H1 (cell line): ENCODE measurements around the gene AIF1. TPM values are rescaled to one million over a fixed set of nuclear protein-coding genes. Genes with fewer than 3 reads are reported as not detected.

Experiments
- CTCF ChIA-PET: fragments of 300-600 bp; sonication (Branson Sonifier 250); formaldehyde crosslinking; loops from one replicate; lab custom pipeline; 2021; ENCODE audit not compliant: partially characterized antibody; lab: Charles Lee
- POLR2A ChIA-PET: fragments of 300-600 bp; sonication (Branson Sonifier 250); formaldehyde crosslinking; loops from one replicate; lab custom pipeline; 2021; ENCODE audit warnings: inconsistent platforms; ENCODE audit not compliant: partially characterized antibody; lab: Charles Lee
- DNase-seq, 2 experiments: peaks; one replicate each; pipeline versions ENCODE4 v3.0.0 to v3.0.0-alpha.2; 2010 to 2022; ENCODE audit warnings: low spot score in 2 of 2, low read depth in 1 of 2, mixed read lengths in 1 of 2
- FAIRE-seq: peaks from 2 replicates; lab custom pipeline; 2011; peaks lifted over from hg19 to GRCh38; lab: Jason Lieb, UNC
- H2AFZ ChIP-seq: 2 replicates; pipeline ENCODE4 v1.8.1; 2012; ENCODE audit warnings: low read length, inconsistent platforms
- H2AK5ac ChIP-seq: 2 replicates; pipeline ENCODE4 v1.6.1; 2013; ENCODE audit warnings: low read depth, low read length
- H2BK120ac ChIP-seq: replicated peaks from 2 replicates; pipeline ENCODE3; 2013; ENCODE audit warnings: low read depth, low read length, inconsistent platforms
- H2BK12ac ChIP-seq: 2 replicates; pipeline ENCODE4 v1.6.1; 2013; ENCODE audit warnings: low read depth, low read length
- H2BK15ac ChIP-seq: 2 replicates; pipeline ENCODE4 v1.6.1; 2013; ENCODE audit warnings: low read length
- H2BK20ac ChIP-seq: 2 replicates; pipeline ENCODE4 v1.6.1; 2013; ENCODE audit warnings: low read length
- H2BK5ac ChIP-seq: 2 replicates; pipeline ENCODE4 v1.6.1; 2013; ENCODE audit warnings: low read depth, low read length
- H3K14ac ChIP-seq: 2 replicates; pipeline ENCODE4 v1.6.1; 2013; ENCODE audit warnings: inconsistent platforms; ENCODE audit not compliant: insufficient read length
- H3K18ac ChIP-seq: 2 replicates; pipeline ENCODE4 v1.6.1; 2013; ENCODE audit warnings: low read length; ENCODE audit errors: extremely low read depth
- H3K23ac ChIP-seq: 2 replicates; pipeline ENCODE4 v1.6.1; 2013; ENCODE audit warnings: inconsistent platforms; ENCODE audit not compliant: insufficient read length
- H3K23me2 ChIP-seq: 2 replicates; pipeline ENCODE4 v1.6.1; 2013; ENCODE audit warnings: low read depth, low read length
- H3K27ac ChIP-seq: 2 replicates; pipeline ENCODE4 v1.6.1; 2011; ENCODE audit warnings: low read depth, low read length, inconsistent platforms
- H3K27me3 ChIP-seq, 4 experiments: replicated peaks in 1 of 4; 1 replicate in 1 of 4; 2 replicates in 3 of 4; pipeline versions ENCODE4 v1.6.1 to v1.8.1; 2011 to 2013; ENCODE audit warnings: low read length in 3 of 4, mild to moderate bottlenecking in 3 of 4, inconsistent platforms in 2 of 4, mixed read lengths in 2 of 4, moderate library complexity in 1 of 4; ENCODE audit not compliant: control insufficient read depth in 3 of 4, insufficient read depth in 3 of 4; ENCODE audit errors: extremely low read depth in 1 of 4
- H3K36me3 ChIP-seq, 4 experiments: 2 replicates each; pipeline versions ENCODE4 v1.6.1 to v1.8.1; 2011 to 2013; ENCODE audit warnings: mild to moderate bottlenecking in 4 of 4, low read length in 3 of 4, moderate library complexity in 2 of 4, control low read depth in 1 of 4, inconsistent platforms in 1 of 4; ENCODE audit not compliant: insufficient read depth in 4 of 4, control insufficient read depth in 2 of 4
- H3K4ac ChIP-seq: replicated peaks from 2 replicates; pipeline ENCODE3; 2013; ENCODE audit warnings: low read length, low read depth, mixed read lengths, inconsistent platforms; ENCODE audit not compliant: insufficient read length
- H3K4me1 ChIP-seq, 4 experiments: replicated peaks in 1 of 4; 1 replicate in 1 of 4; 2 replicates in 3 of 4; pipeline versions ENCODE4 v1.6.1 to v1.8.1; 2011 to 2013; ENCODE audit warnings: low read length in 3 of 4, inconsistent platforms in 2 of 4, mixed read lengths in 1 of 4; ENCODE audit not compliant: insufficient read depth in 4 of 4, control insufficient read depth in 3 of 4
- H3K4me2 ChIP-seq, 2 experiments: 2 replicates each; pipeline versions ENCODE4 v1.6.1 to v1.8.1; 2011 to 2013; ENCODE audit warnings: low read depth in 2 of 2, low read length in 2 of 2, control low read depth in 1 of 2, inconsistent platforms in 1 of 2, mild to moderate bottlenecking in 1 of 2; ENCODE audit not compliant: insufficient read depth in 1 of 2
- H3K4me3 ChIP-seq, 4 experiments: fragments of 200-600, 300-600 bp in 1 of 4; sonication (generic), shearing (Covaris generic), sonication (Bioruptor Twin) in 1 of 4; 2 replicates each; pipeline versions ENCODE4 v1.5.1 to v1.8.1; 2011 to 2016; ENCODE audit warnings: low read length in 4 of 4, low read depth in 3 of 4, control low read depth in 2 of 4, inconsistent platforms in 2 of 4, mild to moderate bottlenecking in 2 of 4, mixed read lengths in 1 of 4, moderate library complexity in 1 of 4; ENCODE audit not compliant: insufficient read depth in 2 of 4; ENCODE audit errors: extremely low read depth in 1 of 4
- H3K56ac ChIP-seq: replicated peaks from 2 replicates; pipeline ENCODE3; 2013; ENCODE audit warnings: low read depth, mild to moderate bottlenecking, mixed read lengths, low read length, inconsistent platforms; ENCODE audit not compliant: insufficient read length
- H3K79me1 ChIP-seq: 2 replicates; pipeline ENCODE4 v1.6.1; 2013; ENCODE audit warnings: low read depth, low read length, control low read depth
- H3K79me2 ChIP-seq, 2 experiments: 2 replicates each; pipeline versions ENCODE4 v1.6.1 to v1.8.1; 2012 to 2013; ENCODE audit warnings: low read length in 2 of 2, mild to moderate bottlenecking in 2 of 2, inconsistent platforms in 1 of 2; ENCODE audit not compliant: insufficient read depth in 2 of 2, control insufficient read depth in 1 of 2
- H3K9ac ChIP-seq, 4 experiments: replicated peaks in 1 of 4; 1 replicate in 1 of 4; 2 replicates in 3 of 4; pipeline versions ENCODE4 v1.6.1 to v1.8.1; 2011 to 2013; ENCODE audit warnings: low read depth in 3 of 4, low read length in 3 of 4, control low read depth in 2 of 4, mild to moderate bottlenecking in 2 of 4, moderate library complexity in 2 of 4, inconsistent platforms in 1 of 4; ENCODE audit errors: extremely low read depth in 1 of 4
- H3K9me3 ChIP-seq, 2 experiments: 2 replicates each; pipeline versions ENCODE4 v1.6.1 to v1.8.1; 2012 to 2013; ENCODE audit warnings: mild to moderate bottlenecking in 2 of 2, moderate library complexity in 2 of 2, control low read depth in 1 of 2, inconsistent platforms in 1 of 2, low read depth in 1 of 2, low read length in 1 of 2, mixed read lengths in 1 of 2; ENCODE audit not compliant: insufficient read depth in 2 of 2
- H4K20me1 ChIP-seq, 2 experiments: replicated peaks in 1 of 2; 2 replicates each; pipeline versions ENCODE3 to v1.8.1; 2011 to 2013; ENCODE audit warnings: inconsistent platforms in 2 of 2, low read length in 2 of 2, mild to moderate bottlenecking in 1 of 2; ENCODE audit not compliant: insufficient read depth in 2 of 2, control insufficient read depth in 1 of 2
- H4K5ac ChIP-seq: 2 replicates; pipeline ENCODE4 v1.6.1; 2013; ENCODE audit warnings: low read length, low read depth, mixed read lengths, inconsistent platforms; ENCODE audit not compliant: insufficient read length
- H4K8ac ChIP-seq: 2 replicates; pipeline ENCODE4 v1.8.0; 2013; ENCODE audit warnings: mild to moderate bottlenecking, moderate library complexity, low read length, inconsistent platforms; ENCODE audit not compliant: insufficient read depth; ENCODE audit errors: extremely low read depth
- H4K91ac ChIP-seq: replicated peaks from 2 replicates; pipeline ENCODE3; 2013; ENCODE audit warnings: low read length, mixed read lengths, inconsistent platforms; ENCODE audit not compliant: insufficient read length
- ASH2L ChIP-seq: fragments of 200-600, 300-600 bp; sonication (generic); IDR thresholded peaks from one replicate; pipeline ENCODE4 v1.7.1; 2017; ENCODE audit warnings: low read length
- CEBPB ChIP-seq: IDR thresholded peaks from 2 replicates; pipeline ENCODE4 v1.6.1; 2012; ENCODE audit warnings: low read depth, low read length
- GABPA ChIP-seq: IDR thresholded peaks from 2 replicates; pipeline ENCODE4 v1.6.1; 2011; ENCODE audit warnings: mild to moderate bottlenecking, low read length, moderate library complexity, borderline replicate concordance; ENCODE audit not compliant: insufficient read depth
- HDAC2 ChIP-seq, 2 experiments: fragments of 300-600 bp in 1 of 2; sonication (generic) in 1 of 2; IDR thresholded peaks; 2 replicates each; pipeline ENCODE4 v1.6.1; 2011 to 2012; ENCODE audit warnings: low read depth in 2 of 2, low read length in 2 of 2, mild to moderate bottlenecking in 2 of 2, moderate library complexity in 2 of 2, borderline replicate concordance in 1 of 2, inconsistent platforms in 1 of 2
- KDM1A ChIP-seq: fragments of 200-600, 300-600 bp; sonication (generic); IDR thresholded peaks from 2 replicates; pipeline ENCODE4 v1.7.1; 2016; ENCODE audit warnings: mild to moderate bottlenecking, low read length, borderline replicate concordance
- PHF8 ChIP-seq: fragments of 200-600 bp; sonication (generic); conservative IDR thresholded peaks from 2 replicates; pipeline ENCODE4 v1.7.1; 2012; ENCODE audit warnings: low read depth, mild to moderate bottlenecking, inconsistent platforms, low read length, moderate library complexity
- POLR2AphosphoS5 ChIP-seq: IDR thresholded peaks from 2 replicates; pipeline ENCODE4 v1.6.1; 2011; ENCODE audit warnings: low read depth, low read length
- RXRA ChIP-seq: IDR thresholded peaks from 2 replicates; pipeline ENCODE4 v1.6.1; 2011; ENCODE audit warnings: low read depth, mild to moderate bottlenecking, low read length, moderate library complexity; ENCODE audit not compliant: insufficient read depth
- SUZ12 ChIP-seq: fragments of 200-600 bp; sonication (generic); IDR thresholded peaks from 2 replicates; pipeline ENCODE4 v1.6.1; 2012; ENCODE audit warnings: mild to moderate bottlenecking, inconsistent platforms, low read length, moderate library complexity, mixed read lengths
- TAF1 ChIP-seq: IDR thresholded peaks from 2 replicates; pipeline ENCODE4 v1.6.1; 2011; ENCODE audit warnings: mild to moderate bottlenecking, low read depth, low read length
- WGBS, 2 experiments: shearing (Covaris generic) in 1 of 2; methylation state at CpG; one replicate each; pipeline versions ENCODE4 v1.1.6 to v1.1.7; 2013 to 2015; ENCODE audit warnings: low lambda C conversion rate in 2 of 2, mixed read lengths in 2 of 2, inconsistent platforms in 1 of 2, low coverage in 1 of 2, missing lambda C conversion rate in 1 of 2; ENCODE audit not compliant: insufficient replicate concordance in 2 of 2, insufficient coverage in 1 of 2, insufficient read length in 1 of 2; ENCODE audit errors: extremely low coverage in 1 of 2, missing lambda C conversion rate in 1 of 2; 5-methylcytosine and 5-hydroxymethylcytosine counted together
- polyA plus RNA-seq, 7 experiments: library from polyadenylated mRNA; depleted of rRNA in 3 of 7; stranded (reverse) in 5 of 7; unstranded in 2 of 7; fragments of >200 nt in 5 of 7; fragments of 200-250 nt in 2 of 7; gene quantifications; 1 replicate in 5 of 7; 2 replicates in 1 of 7; 4 replicates in 1 of 7; pipeline versions ENCODE4 v1.2.1 to v1.2.3, GENCODE V29; 2011 to 2013; ENCODE audit warnings: missing spikeins in 2 of 7, mixed read lengths in 2 of 7
- total RNA-seq: library from RNA; stranded (reverse); fragmentation: NEBNext Ultra II Directional; extraction: Animal tissue kit (Norgen Biotek cat#: 25700); gene quantifications from 2 replicates; pipeline ENCODE4 v1.2.1, GENCODE V29; 2021
- TF ChIP-seq, protein P1 (sequence below): IDR thresholded peaks from 2 replicates; pipeline ENCODE4 v1.6.1; 2012; ENCODE audit warnings: inconsistent platforms
- TF ChIP-seq, protein P2 (sequence below): IDR thresholded peaks from 2 replicates; pipeline ENCODE4 v1.6.1; 2012; ENCODE audit warnings: inconsistent platforms

The AIF1 gene
- total and polyA plus RNA-seq, 2 of the 8 experiments (the other 6 are each of a cell fraction or from before 2014, with no cell fraction given): 6.3 to 9.8 TPM

DNA sequence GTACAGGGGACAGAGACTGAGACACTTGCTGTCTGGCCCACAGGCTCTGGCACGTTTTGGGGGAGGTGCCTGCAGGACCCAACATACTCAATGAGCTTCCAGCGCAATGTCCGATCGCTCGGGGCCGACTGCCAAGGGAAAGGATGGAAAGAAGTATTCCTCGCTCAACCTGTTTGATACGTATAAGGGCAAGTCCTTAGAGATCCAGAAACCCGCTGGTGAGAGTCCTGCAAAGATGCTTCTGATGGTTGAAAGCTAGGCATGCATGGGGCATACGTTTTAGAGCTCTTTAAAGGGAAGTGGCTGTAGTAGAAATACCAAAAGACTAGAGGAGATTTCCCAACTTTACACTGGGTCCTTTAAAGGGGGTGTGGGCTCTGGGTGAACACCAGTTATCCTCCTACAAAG, 7.7 kb downstream of the AIF1 start:
- 85% methylated on average over 10 of the region's 10 CpGs; no CpG with 5 or more reads in 1 of the 2 experiments for WGBS, 2 experiments
- Histone ChIP-seq H3K4ac (no peak overlapping the region), H4K91ac (no peak overlapping the region), H2BK15ac (no peak overlapping the region), H2BK12ac (no peak overlapping the region), H3K14ac (no peak overlapping the region), H2AFZ (no peak overlapping the region), H2BK20ac (no peak overlapping the region), H3K9ac (peak overlapping the region in 2 of 4 experiments; percentile 34 to 75; a peak in 3 of 7 replicates), H2AK5ac (no peak overlapping the region), H2BK5ac (no peak overlapping the region), H4K20me1 (peaks cover 4 to 18% of the 10 kb centered on the region in 2 experiments), H3K79me2 (peaks cover 24 to 46% of the 10 kb centered on the region in 2 experiments), H3K18ac (no peak overlapping the region), H3K4me2 (peak overlapping the region; percentile 81 to 93), H3K36me3 (peaks cover 45 to 59% (median 48%) of the 10 kb centered on the region in 4 experiments), H4K8ac (no peak overlapping the region), H3K9me3 (no peaks in the 10 kb centered on the region), H3K4me1 (peaks cover 0 to 2% (median 0%) of the 10 kb centered on the region in 4 experiments; a peak in 1 of 7 replicates), H3K23ac (no peak overlapping the region), H3K4me3 (peak overlapping the region; percentile 88 to 98 (median 98); a peak in 5 of 8 replicates), H4K5ac (no peak overlapping the region), H3K27me3 (no peaks in the 10 kb centered on the region), H2BK120ac (no peak overlapping the region), H3K56ac (no peak overlapping the region), H3K23me2 (peaks cover 5% of the 10 kb centered on the region; the same call in 1 of the 2 replicates), H3K27ac (peak overlapping the region; percentile 10; the same call in 1 of the 2 replicates), H3K79me1 (peaks cover 15% of the 10 kb centered on the region; the same call in 1 of the 2 replicates)
- ChIA-PET CTCF (interaction anchor here (0.5 to 2.7 kb wide), 12 partner anchors 12 to 76 kb away, joined by 3 to 10 read pairs (median 5); partner anchors contain the start of genes ATP6V1G2, BAG6, LST1 and NFKBIL1), POLR2A (interaction anchor here (0.8 to 34.9 kb wide), 18 partner anchors 7 to 349 kb away, joined by 3 to 883 read pairs (median 5); partner anchors contain the start of genes APOM, ATP6V1G2, BAG6 and C6orf47)
- no peak for DNase-seq
- no peak for FAIRE-seq
- TF ChIP-seq HDAC2 (IDR thresholded peaks at IDR 0.05; ENCODE audit: borderline replicate concordance in 1 of 2, low read depth in 2 of 2, low read length in 2 of 2) (no peak), CEBPB (no peak), RXRA (no peak), PHF8 (no peak), KDM1A (no peak), TAF1 (no peak), SUZ12 (no peak), ASH2L (no peak), GABPA (no peak), POLR2AphosphoS5 (no peak)
- TF ChIP-seq, protein P1, sequence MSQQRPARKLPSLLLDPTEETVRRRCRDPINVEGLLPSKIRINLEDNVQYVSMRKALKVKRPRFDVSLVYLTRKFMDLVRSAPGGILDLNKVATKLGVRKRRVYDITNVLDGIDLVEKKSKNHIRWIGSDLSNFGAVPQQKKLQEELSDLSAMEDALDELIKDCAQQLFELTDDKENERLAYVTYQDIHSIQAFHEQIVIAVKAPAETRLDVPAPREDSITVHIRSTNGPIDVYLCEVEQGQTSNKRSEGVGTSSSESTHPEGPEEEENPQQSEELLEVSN: no peak
- TF ChIP-seq, protein P2, sequence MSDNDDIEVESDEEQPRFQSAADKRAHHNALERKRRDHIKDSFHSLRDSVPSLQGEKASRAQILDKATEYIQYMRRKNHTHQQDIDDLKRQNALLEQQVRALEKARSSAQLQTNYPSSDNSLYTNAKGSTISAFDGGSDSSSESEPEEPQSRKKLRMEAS: no peak
